Measurements from ENCODE around the gene SH3BGRL3. TPM values are rescaled to one million over a fixed set of nuclear protein-coding genes. Genes with fewer than 3 reads are reported as not detected.

Gene SH3BGRL3
- total RNA-seq, 1 donor from 2014 or later = 169 TPM

GRCh38 chr1:26278724-26279455 lies 996 bp upstream of the SH3BGRL3 start:
- no peaks in the 10 kb centered on the region for H3K9me3 ChIP-seq
- peak overlapping the region; percentile 99 for H3K4me3 ChIP-seq
- intact Hi-C loops (cut with DNase I) = loop anchor here (5.0 kb wide), 1 partner anchor 43 kb away; no protein-coding TSS in a partner anchor
- DNase-seq (no peak), ATAC-seq (peak; percentile 8)
- H3K27me3 ChIP-seq = no peaks in the 10 kb centered on the region
- peaks cover 60% of the 10 kb centered on the region for H3K4me1 ChIP-seq
- peak overlapping the region; percentile 89 for H3K27ac ChIP-seq
- TF ChIP-seq, protein P1, sequence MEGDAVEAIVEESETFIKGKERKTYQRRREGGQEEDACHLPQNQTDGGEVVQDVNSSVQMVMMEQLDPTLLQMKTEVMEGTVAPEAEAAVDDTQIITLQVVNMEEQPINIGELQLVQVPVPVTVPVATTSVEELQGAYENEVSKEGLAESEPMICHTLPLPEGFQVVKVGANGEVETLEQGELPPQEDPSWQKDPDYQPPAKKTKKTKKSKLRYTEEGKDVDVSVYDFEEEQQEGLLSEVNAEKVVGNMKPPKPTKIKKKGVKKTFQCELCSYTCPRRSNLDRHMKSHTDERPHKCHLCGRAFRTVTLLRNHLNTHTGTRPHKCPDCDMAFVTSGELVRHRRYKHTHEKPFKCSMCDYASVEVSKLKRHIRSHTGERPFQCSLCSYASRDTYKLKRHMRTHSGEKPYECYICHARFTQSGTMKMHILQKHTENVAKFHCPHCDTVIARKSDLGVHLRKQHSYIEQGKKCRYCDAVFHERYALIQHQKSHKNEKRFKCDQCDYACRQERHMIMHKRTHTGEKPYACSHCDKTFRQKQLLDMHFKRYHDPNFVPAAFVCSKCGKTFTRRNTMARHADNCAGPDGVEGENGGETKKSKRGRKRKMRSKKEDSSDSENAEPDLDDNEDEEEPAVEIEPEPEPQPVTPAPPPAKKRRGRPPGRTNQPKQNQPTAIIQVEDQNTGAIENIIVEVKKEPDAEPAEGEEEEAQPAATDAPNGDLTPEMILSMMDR (IDR thresholded peaks at IDR 0.05) = no peak
- peaks cover 11% of the 10 kb centered on the region for H3K36me3 ChIP-seq

DNA sequence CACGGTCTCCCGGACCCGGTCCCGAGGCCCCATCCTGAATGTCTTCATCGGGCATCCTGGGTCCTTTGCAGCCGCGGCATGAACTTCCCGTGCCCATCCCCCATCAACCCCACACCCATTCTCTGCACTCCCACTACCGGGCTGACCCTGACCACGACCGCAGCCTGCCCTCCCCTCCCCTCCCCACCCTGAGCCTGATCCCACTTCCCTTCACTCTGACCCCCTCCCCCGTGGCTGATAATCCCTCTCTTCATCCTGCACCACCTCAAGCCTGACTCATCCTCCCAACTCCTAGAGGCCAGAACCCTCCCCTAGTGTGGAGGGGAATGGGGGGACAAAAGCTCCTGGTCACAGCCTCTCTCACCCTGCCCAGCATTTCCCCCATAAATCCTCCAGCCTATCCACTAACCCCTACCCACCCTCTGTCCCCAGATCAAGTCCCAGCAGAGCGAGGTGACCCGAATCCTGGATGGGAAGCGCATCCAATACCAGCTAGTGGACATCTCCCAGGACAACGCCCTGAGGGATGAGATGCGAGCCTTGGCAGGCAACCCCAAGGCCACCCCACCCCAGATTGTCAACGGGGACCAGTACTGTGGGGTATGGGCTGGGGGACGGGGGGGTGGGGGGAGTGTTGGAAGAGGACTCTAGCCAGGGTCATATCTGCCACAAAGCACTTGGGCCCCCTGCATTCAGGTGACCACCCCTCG lies 602 bp downstream of the SH3BGRL3 start:
- DNase-seq (no peak), ATAC-seq (no peak)
- TF ChIP-seq, protein P1 (IDR thresholded peaks at IDR 0.05) = no peak
- Histone ChIP-seq H3K36me3 (peaks cover 11% of the 10 kb centered on the region), H3K27me3 (no peaks in the 10 kb centered on the region), H3K4me3 (peak overlapping the region; percentile 99), H3K27ac (peak overlapping the region; percentile 89), H3K9me3 (no peaks in the 10 kb centered on the region), H3K4me1 (peaks cover 66% of the 10 kb centered on the region)
- intact Hi-C loops (cut with DNase I) = no loop called here

GRCh38 chr1:26281091-26281958 lies 1.4 kb downstream of the SH3BGRL3 start:
- TF ChIP-seq, protein P1 (IDR thresholded peaks at IDR 0.05) = no peak
- Histone ChIP-seq H3K36me3 (peaks cover 11% of the 10 kb centered on the region), H3K9me3 (no peaks in the 10 kb centered on the region), H3K4me1 (peaks cover 67% of the 10 kb centered on the region), H3K4me3 (peak overlapping the region; percentile 99), H3K27ac (peak overlapping the region; percentile 89), H3K27me3 (no peaks in the 10 kb centered on the region)
- ATAC-seq (no peak), DNase-seq (no peak)
- intact Hi-C loops (cut with DNase I) = no loop called here

- Histone ChIP-seq H3K4me1 (peaks cover 67% of the 10 kb centered on the region), H3K27ac (no peak overlapping the region), H3K27me3 (no peaks in the 10 kb centered on the region), H3K36me3 (peaks cover 11% of the 10 kb centered on the region), H3K9me3 (no peaks in the 10 kb centered on the region), H3K4me3 (no peak overlapping the region)
- TF ChIP-seq, protein P1 (IDR thresholded peaks at IDR 0.05) = no peak
- no peak for ATAC-seq
- intact Hi-C loops (cut with DNase I) = no loop called here
- no peak for DNase-seq
Measured at GRCh38 chr1:26281971-26282370, 2.1 kb downstream of the SH3BGRL3 start.

DNA sequence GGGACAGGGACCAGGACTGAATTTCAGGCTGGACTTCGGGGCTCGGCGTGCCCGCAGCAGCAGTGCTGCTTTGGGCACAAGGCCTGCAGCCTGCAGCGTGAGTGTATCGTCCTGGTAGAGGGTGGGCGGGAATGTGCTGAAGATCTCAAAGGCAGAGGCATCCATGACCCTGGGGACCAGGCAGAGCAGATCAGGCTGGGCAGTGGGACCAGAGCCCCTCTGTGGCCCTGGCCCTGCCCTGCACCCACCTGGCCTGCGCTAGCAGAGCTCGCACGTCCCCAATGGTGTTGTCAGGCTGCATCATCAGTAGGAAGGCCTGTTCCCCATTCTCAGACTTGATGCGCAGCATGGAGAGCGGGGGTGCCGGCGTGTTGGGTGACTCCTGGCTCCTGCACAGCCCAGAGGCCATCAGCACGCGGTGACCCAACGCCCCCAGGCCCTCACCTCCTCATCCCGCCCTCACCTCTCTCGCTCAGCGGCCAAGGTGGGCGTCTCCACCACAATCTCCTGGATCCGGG lies 2.6 kb downstream of the SH3BGRL3 start:
- ATAC-seq (no peak), DNase-seq (no peak)
- Histone ChIP-seq H3K36me3 (peaks cover 11% of the 10 kb centered on the region), H3K9me3 (no peaks in the 10 kb centered on the region), H3K4me3 (no peak overlapping the region), H3K27ac (no peak overlapping the region), H3K27me3 (no peaks in the 10 kb centered on the region), H3K4me1 (peaks cover 67% of the 10 kb centered on the region)
- TF ChIP-seq, protein P1 (IDR thresholded peaks at IDR 0.05) = no peak
- intact Hi-C loops (cut with DNase I) = no loop called here

All from upper lobe of right lung (tissue), 1 donor.